Naive B cell (primary cell): ENCODE measurements around the gene DLL3. TPM values are rescaled to one million over a fixed set of nuclear protein-coding genes. Genes with fewer than 3 reads are reported as not detected.

ENCODE experiments used
- ATAC-seq, 2 donors: fragments of 150-1000 bp; cut with Tn5 transposase; 2 replicates each; pipeline ENCODE4 v1.10.0; 2021; ENCODE audit warnings: low read depth in 2 of 2, mild to moderate bottlenecking in 2 of 2, moderate library complexity in 2 of 2
- DNase-seq: peaks from one replicate; pipeline ENCODE4 v3.0.0; 2022
- H3K27ac Mint-ChIP-seq, 6 donors: one replicate each; pipeline ENCODE4 v1.8.0; 2020 to 2022; ENCODE audit warnings: mild to moderate bottlenecking in 6 of 6, mixed read lengths in 6 of 6, moderate library complexity in 5 of 6, inconsistent platforms in 2 of 6
- H3K27me3 Mint-ChIP-seq, 3 donors: one replicate each; pipeline ENCODE4 v1.8.0; 2021 to 2022; ENCODE audit warnings: mixed read lengths in 3 of 3, mild to moderate bottlenecking in 1 of 3
- H3K36me3 Mint-ChIP-seq, 2 donors: one replicate each; pipeline ENCODE4 v1.8.0; 2020 to 2022; ENCODE audit warnings: mixed read lengths in 2 of 2, inconsistent platforms in 1 of 2, mild to moderate bottlenecking in 1 of 2
- H3K4me1 Mint-ChIP-seq, 3 donors: one replicate each; pipeline ENCODE4 v1.8.0; 2020 to 2022; ENCODE audit warnings: mixed read lengths in 3 of 3, inconsistent platforms in 1 of 3, mild to moderate bottlenecking in 1 of 3, moderate library complexity in 1 of 3
- H3K4me3 Mint-ChIP-seq, 8 donors: one replicate each; pipeline ENCODE4 v1.8.0; 2020 to 2022; ENCODE audit warnings: mild to moderate bottlenecking in 8 of 8, mixed read lengths in 8 of 8, moderate library complexity in 8 of 8, inconsistent platforms in 2 of 8
- H3K9me3 Mint-ChIP-seq, 7 donors: one replicate each; pipeline ENCODE4 v1.8.0; 2020 to 2022; ENCODE audit warnings: mixed read lengths in 7 of 7, mild to moderate bottlenecking in 5 of 7, inconsistent platforms in 2 of 7, moderate library complexity in 1 of 7
- polyA plus RNA-seq, 6 donors: library from polyadenylated mRNA; unstranded; fragments of 300-500 nt; fragmentation: Illumina TruSeq; gene quantifications; one replicate each; pipeline ENCODE4 v1.2.3, GENCODE V29; 2021; ENCODE audit warnings: low read depth in 6 of 6

Gene DLL3
- polyA plus RNA-seq, 6 donors from 2014 or later = 0.20 to 0.89 (median 0.55) TPM; not detected in 2

DNA sequence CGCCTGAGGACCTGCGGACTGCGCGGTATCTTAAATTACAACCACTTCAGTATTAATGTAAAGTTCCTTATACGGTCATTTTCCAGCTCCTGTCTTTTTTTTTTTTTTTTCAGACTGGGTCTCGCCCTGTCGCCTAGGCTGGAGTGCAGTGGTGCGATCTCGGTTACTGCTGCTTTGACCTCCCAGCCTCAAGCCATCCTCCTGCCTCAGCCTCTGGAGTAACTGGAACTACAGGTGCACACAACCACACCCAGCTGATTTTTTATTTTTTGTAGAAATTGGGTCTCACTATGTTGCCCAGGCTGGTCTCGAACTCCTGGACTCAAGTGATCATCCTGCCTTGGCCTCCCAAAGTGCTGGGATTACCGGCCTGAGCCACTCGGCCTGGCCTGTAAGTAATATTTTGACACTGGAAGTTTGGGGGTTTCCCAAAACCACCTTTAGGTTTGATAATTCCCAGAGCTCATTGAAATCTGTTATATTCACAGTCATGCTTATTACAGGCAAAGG lies 34.3 kb downstream of the DLL3 start:
- no peaks in the 10 kb centered on the region for H3K27me3 Mint-ChIP-seq
- peaks cover 12 to 37% (median 30%) of the 10 kb centered on the region in 3 donors for H3K4me1 Mint-ChIP-seq
- peak overlapping the region; percentile 91 to 98 (median 94) for H3K4me3 Mint-ChIP-seq
- no peaks in the 10 kb centered on the region for H3K9me3 Mint-ChIP-seq
- H3K36me3 Mint-ChIP-seq = no peaks in the 10 kb centered on the region
- peak overlapping the region in 3 of 6 donors; percentile 44 to 91 (median 89) for H3K27ac Mint-ChIP-seq
- no peak for DNase-seq
- ATAC-seq = peak; percentile 12 to 20

DNA sequence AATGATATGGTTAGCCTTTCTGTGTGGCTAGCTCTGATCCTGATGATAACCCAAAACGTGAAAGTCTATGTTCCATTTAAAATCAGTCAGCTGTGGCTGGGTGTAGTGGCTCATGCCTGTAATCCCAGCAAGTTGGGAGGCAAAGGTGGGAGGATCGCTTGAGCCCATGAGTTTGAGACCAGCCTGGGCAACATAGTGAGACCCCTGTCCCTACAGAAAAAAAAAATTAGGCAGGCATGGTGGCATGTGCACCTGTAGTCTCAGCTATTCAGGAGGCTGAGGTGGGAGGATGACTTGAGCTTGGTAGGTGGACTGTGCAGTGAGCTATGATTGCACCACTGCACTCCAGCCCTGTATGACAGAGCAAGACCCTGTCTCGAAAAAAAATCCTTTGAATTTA lies 35.0 kb downstream of the DLL3 start:
- Mint-ChIP-seq H3K4me1 (peaks cover 19 to 44% (median 32%) of the 10 kb centered on the region in 3 donors), H3K27ac (peak overlapping the region in 1 of 6 donors; percentile 11), H3K27me3 (no peaks in the 10 kb centered on the region), H3K9me3 (no peaks in the 10 kb centered on the region), H3K4me3 (peak overlapping the region in 1 of 8 donors; percentile 98), H3K36me3 (no peaks in the 10 kb centered on the region)
- ATAC-seq (no peak), DNase-seq (no peak)

GRCh38 chr19:39539165-39539517 lies 40.4 kb downstream of the DLL3 start:
- no peak for DNase-seq
- H3K4me1 Mint-ChIP-seq = peaks cover 35 to 50% (median 38%) of the 10 kb centered on the region in 3 donors
- peak overlapping the region; percentile 86 to 97 (median 91) for H3K4me3 Mint-ChIP-seq
- H3K36me3 Mint-ChIP-seq = no peaks in the 10 kb centered on the region
- ATAC-seq = no peak
- H3K27ac Mint-ChIP-seq = peak overlapping the region; percentile 63 to 93 (median 78)
- H3K9me3 Mint-ChIP-seq = no peaks in the 10 kb centered on the region
- no peaks in the 10 kb centered on the region for H3K27me3 Mint-ChIP-seq

DNA sequence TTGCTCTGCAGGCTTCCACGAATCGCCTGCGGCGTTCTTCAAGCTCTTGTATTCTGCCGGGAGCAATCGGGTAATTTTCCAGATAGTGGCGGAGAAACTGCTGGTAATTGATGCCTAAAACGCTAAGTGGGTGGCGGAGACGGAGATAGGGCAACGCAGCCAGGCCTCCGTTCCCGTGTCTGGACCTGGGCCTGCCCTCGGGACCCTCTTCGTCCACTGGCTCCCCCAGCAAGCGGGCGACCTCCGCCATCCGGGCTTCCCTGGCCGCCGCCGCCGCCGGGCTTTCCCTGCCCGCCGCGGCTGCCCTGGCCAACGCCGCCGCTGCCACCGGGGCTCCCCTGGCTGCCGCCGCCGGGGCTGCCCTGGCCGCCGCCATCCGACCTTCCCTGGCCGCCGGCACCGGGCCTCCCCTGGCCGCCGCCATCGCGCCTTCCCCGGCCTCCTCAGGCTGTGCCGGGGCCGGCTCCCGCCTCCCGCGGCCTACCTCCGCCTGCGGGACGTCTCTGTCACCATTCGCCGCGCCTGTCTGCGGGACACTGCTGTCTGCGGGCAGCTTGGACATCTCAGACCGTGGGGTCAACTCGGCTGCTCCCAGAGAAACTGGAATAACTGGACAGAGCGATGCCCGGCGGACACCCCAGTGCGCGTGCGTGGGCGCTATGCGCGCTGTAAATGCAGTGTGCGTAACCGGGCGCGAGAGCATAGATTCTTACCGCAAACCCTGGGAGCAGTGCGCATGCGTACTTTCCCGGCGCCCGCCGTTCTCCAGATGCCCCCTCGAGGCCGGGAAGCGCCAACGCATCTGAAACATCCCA lies 41.0 kb downstream of the DLL3 start, which contains the start of gene EID2:
EID2 (minus strand) TSS at position 644 of the 815 bp plus-strand sequence; CDS start at position 562, 82 bp downstream.
- peak; percentile 90 to 91 for ATAC-seq
- peak within 1 kb of the TSS; percentile 92 to 98 (median 96) for H3K4me3 Mint-ChIP-seq
- no peaks in the 10 kb centered on the region for H3K9me3 Mint-ChIP-seq
- H3K4me1 Mint-ChIP-seq = peaks cover 35 to 50% (median 38%) of the 10 kb centered on the region in 3 donors
- H3K27me3 Mint-ChIP-seq = no peaks in the 10 kb centered on the region
- peak within 1 kb of the TSS; percentile 88 to 98 (median 97) for H3K27ac Mint-ChIP-seq
- DNase-seq = peak; percentile 88
- H3K36me3 Mint-ChIP-seq = no peaks in the 10 kb centered on the region

DNA sequence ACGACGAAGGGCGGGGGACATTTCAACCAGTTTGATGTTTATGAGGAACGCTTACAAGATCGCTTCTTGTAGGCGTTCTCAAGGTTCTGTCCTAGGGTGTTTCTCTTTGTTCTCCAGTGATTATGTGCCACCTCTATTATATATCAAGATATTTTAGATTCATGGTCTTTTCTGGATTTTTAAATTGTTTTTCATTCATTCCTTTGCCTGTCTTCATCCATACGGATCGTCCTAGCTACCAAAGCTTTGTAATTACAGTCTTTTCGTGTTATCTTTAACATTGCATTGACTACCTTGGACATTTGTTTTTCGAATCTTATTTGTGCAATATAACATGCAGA lies 41.6 kb downstream of the DLL3 start:
- Mint-ChIP-seq H3K9me3 (no peaks in the 10 kb centered on the region), H3K4me1 (peaks cover 35 to 50% (median 38%) of the 10 kb centered on the region in 3 donors)
- no peak for ATAC-seq

GRCh38 chr19:39542206-39542605 lies 43.5 kb downstream of the DLL3 start:
- H3K27me3 Mint-ChIP-seq = peaks cover 0 to 13% (median 4%) of the 10 kb centered on the region in 3 donors
- H3K9me3 Mint-ChIP-seq = no peaks in the 10 kb centered on the region
- no peak for ATAC-seq
- peaks cover 30 to 45% (median 34%) of the 10 kb centered on the region in 3 donors for H3K4me1 Mint-ChIP-seq
- peak overlapping the region in 5 of 6 donors; percentile 10 to 69 (median 33) for H3K27ac Mint-ChIP-seq
- H3K36me3 Mint-ChIP-seq = no peaks in the 10 kb centered on the region
- H3K4me3 Mint-ChIP-seq = peak overlapping the region in 5 of 8 donors; percentile 0 to 97 (median 5)
- DNase-seq = no peak

More for the DNA sequence above, 41.6 kb downstream of the DLL3 start:
- DNase-seq = no peak
- Mint-ChIP-seq H3K4me3 (peak overlapping the region; percentile 92 to 98 (median 96)), H3K36me3 (no peaks in the 10 kb centered on the region), H3K27ac (peak overlapping the region; percentile 88 to 98 (median 97)), H3K27me3 (no peaks in the 10 kb centered on the region)

- H3K27ac Mint-ChIP-seq = no peak overlapping the region
- H3K9me3 Mint-ChIP-seq = no peaks in the 10 kb centered on the region
- H3K36me3 Mint-ChIP-seq = no peaks in the 10 kb centered on the region
- peaks cover 0 to 16% (median 7%) of the 10 kb centered on the region in 3 donors for H3K27me3 Mint-ChIP-seq
- ATAC-seq = no peak
- H3K4me3 Mint-ChIP-seq = no peak overlapping the region
- DNase-seq = no peak
- H3K4me1 Mint-ChIP-seq = peaks cover 17 to 33% (median 30%) of the 10 kb centered on the region in 3 donors
These were observed 44.7 kb downstream of the DLL3 start for GRCh38 chr19:39543477-39543857.

DNA sequence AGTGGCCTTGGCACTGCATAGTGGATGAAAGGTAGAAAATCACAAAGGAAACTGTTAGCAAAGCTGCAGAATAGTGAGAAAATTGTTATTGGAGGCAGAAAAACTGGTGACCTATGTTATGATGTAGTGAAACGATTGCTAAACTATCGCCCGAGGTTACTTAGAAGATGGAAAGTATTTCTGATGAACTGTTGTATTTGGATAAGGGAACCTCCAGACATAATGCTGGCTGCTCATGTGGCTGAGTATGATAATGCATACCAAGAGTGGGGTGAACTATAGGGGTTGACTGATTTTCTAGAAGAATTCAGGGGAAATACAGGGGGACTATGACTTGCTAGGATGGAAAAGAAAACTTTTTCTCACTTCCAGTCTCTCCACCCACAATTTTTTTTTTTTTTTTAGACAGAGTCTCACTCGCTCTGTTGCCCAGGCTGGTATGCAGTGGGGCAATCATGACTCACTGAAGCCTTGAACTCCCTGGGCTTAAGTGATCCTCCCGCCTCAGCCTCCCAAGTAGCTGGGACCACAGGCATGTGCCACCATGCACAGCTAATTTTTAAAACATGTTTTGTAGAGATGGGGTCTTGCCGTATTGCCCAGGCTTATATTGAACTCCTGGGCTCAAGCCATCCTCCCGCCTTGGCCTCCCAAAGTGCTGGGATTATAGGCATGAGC lies 45.6 kb downstream of the DLL3 start:
- Mint-ChIP-seq H3K36me3 (no peaks in the 10 kb centered on the region), H3K27me3 (peaks cover 0 to 16% (median 14%) of the 10 kb centered on the region in 3 donors), H3K4me3 (no peak overlapping the region), H3K4me1 (peaks cover 10 to 25% (median 21%) of the 10 kb centered on the region in 3 donors), H3K27ac (peak overlapping the region in 1 of 6 donors; percentile 18), H3K9me3 (no peaks in the 10 kb centered on the region)
- no peak for DNase-seq
- ATAC-seq = no peak

- peaks cover 0 to 17% (median 16%) of the 10 kb centered on the region in 3 donors for H3K27me3 Mint-ChIP-seq
- H3K4me3 Mint-ChIP-seq = no peak overlapping the region
- ATAC-seq (no peak), DNase-seq (no peak)
- peak overlapping the region in 1 of 6 donors; percentile 18 for H3K27ac Mint-ChIP-seq
- H3K9me3 Mint-ChIP-seq = no peaks in the 10 kb centered on the region
- H3K36me3 Mint-ChIP-seq = no peaks in the 10 kb centered on the region
- H3K4me1 Mint-ChIP-seq = peaks cover 10 to 24% (median 21%) of the 10 kb centered on the region in 3 donors
These were observed 46.2 kb downstream of the DLL3 start for GRCh38 chr19:39544911-39545310.

DNA sequence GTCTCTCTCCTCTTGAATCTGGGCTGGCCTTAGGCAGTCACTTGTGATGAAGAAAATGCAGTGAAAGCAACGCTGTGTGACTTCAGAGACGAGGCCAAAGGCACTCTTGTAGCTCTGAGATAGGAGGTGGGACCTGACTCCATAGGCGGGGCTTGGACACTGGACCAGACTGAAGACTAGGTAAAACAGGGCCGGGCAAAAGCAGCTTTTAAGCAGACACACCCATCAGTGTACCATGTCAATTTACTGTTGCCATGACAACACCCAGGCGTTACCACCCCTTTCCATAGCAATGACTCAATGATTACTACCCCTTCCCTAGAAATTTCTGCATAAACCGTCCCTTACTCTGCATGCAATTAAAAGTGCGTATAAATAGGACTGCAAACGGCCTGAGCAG lies 47.9 kb downstream of the DLL3 start:
- no peaks in the 10 kb centered on the region for H3K36me3 Mint-ChIP-seq
- no peak for ATAC-seq
- H3K9me3 Mint-ChIP-seq = no peaks in the 10 kb centered on the region
- peaks cover 0 to 17% (median 16%) of the 10 kb centered on the region in 3 donors for H3K27me3 Mint-ChIP-seq
- H3K4me1 Mint-ChIP-seq = peaks cover 8 to 16% (median 11%) of the 10 kb centered on the region in 3 donors
- no peak overlapping the region for H3K4me3 Mint-ChIP-seq
- no peak for DNase-seq
- no peak overlapping the region for H3K27ac Mint-ChIP-seq

GRCh38 chr19:39550197-39550596 lies 51.5 kb downstream of the DLL3 start:
- H3K4me1 Mint-ChIP-seq = peaks cover 11 to 20% (median 15%) of the 10 kb centered on the region in 3 donors
- H3K27me3 Mint-ChIP-seq = peaks cover 0 to 17% (median 16%) of the 10 kb centered on the region in 3 donors
- ATAC-seq (no peak), DNase-seq (no peak)
- no peak overlapping the region for H3K4me3 Mint-ChIP-seq
- no peaks in the 10 kb centered on the region for H3K36me3 Mint-ChIP-seq
- no peaks in the 10 kb centered on the region for H3K9me3 Mint-ChIP-seq
- H3K27ac Mint-ChIP-seq = no peak overlapping the region

DNA sequence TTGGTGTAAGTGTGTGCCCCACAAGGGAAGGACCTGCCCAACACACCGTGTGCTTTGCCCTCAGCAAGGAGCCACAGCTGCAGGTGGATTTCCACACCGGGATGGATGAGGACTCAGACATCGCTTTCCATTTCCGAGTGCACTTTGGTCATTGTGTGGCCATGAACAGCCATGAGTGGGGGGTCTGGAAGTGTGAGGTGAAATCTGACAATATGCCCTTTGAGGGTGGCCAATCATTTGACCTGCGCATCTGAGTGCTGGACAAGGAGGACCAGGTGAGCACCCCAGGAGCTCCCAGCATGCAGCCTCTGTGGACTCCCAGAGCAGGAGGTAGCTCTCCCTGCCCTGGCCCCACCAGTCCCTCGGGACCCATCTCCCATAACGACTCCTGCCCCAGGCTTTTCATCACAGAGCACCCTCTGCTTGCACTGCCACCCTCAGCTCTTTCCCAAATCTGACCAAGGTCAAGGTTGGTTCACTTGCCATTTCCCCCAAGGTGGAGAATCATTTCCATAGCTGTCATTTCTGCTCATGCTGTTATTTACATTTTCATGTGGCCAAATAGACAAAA lies 54.4 kb downstream of the DLL3 start:
- H3K27ac Mint-ChIP-seq = no peak overlapping the region

GRCh38 chr19:39554701-39555311 lies 56.1 kb downstream of the DLL3 start:
- Mint-ChIP-seq H3K36me3 (no peaks in the 10 kb centered on the region), H3K4me3 (no peak overlapping the region), H3K27me3 (peaks cover 0 to 4% (median 0%) of the 10 kb centered on the region in 3 donors), H3K27ac (peak overlapping the region in 1 of 6 donors; percentile 71), H3K4me1 (peaks cover 25 to 40% (median 28%) of the 10 kb centered on the region in 3 donors), H3K9me3 (no peaks in the 10 kb centered on the region)
- DNase-seq = no peak
- no peak for ATAC-seq

More for the DNA sequence above, 54.4 kb downstream of the DLL3 start:
- Mint-ChIP-seq H3K4me3 (no peak overlapping the region), H3K27me3 (peaks cover 0 to 11% (median 0%) of the 10 kb centered on the region in 3 donors), H3K4me1 (peaks cover 16 to 32% (median 19%) of the 10 kb centered on the region in 3 donors), H3K36me3 (no peaks in the 10 kb centered on the region), H3K9me3 (no peaks in the 10 kb centered on the region)
- no peak for DNase-seq
- ATAC-seq = no peak
